ENCODE results near the gene RGMA. TPM values are rescaled to one million over a fixed set of nuclear protein-coding genes. Genes with fewer than 3 reads are reported as not detected.

RGMA gene
- total and polyA plus RNA-seq, 2 experiments from 2014 or later, result 2.5 to 2.7 TPM

GRCh38 chr15:93060336-93061248 is 28.4 kb downstream of the RGMA start:
- Histone ChIP-seq H3K9me2 (replicated peaks; ENCODE audit: insufficient read depth) (no peaks in the 10 kb centered on the region), H3K4me2 (no peak overlapping the region), H2AFZ (no peak overlapping the region), H3K27ac (no peak overlapping the region), H4K20me1 (ENCODE audit: insufficient read depth, poor library complexity, severe bottlenecking) (peaks cover 2% of the 10 kb centered on the region), H3K9me3 (ENCODE audit: low read depth) (no peaks in the 10 kb centered on the region), H3K4me3 (no peak overlapping the region), H3K27me3 (peaks cover 4% of the 10 kb centered on the region), H3K79me2 (no peaks in the 10 kb centered on the region), H3K4me1 (ENCODE audit: insufficient read depth) (no peaks in the 10 kb centered on the region), H3K36me3 (replicated peaks; ENCODE audit: insufficient read depth, low read depth) (no peaks in the 10 kb centered on the region)
- 91% methylated on average over 19 of the region's 19 CpGs for WGBS (ENCODE audit: low lambda C conversion rate, missing lambda C conversion rate)
- DNase-seq (ENCODE audit: low spot score), result no peak
- TF ChIP-seq EZH2phosphoT487 (IDR thresholded peaks at IDR 0.05; ENCODE audit: low read depth, severe bottlenecking, unreplicated experiment) (no peak), EZH2 (IDR thresholded peaks at IDR 0.05; ENCODE audit: borderline replicate concordance) (no peak), CTCF (IDR thresholded peaks at IDR 0.05; ENCODE audit: poor library complexity) (no peak)

- no peak for DNase-seq (ENCODE audit: low spot score)
- no peak overlapping the region for H3K4me3 ChIP-seq
- no peaks in the 10 kb centered on the region for H3K4me1 ChIP-seq (ENCODE audit: insufficient read depth)
- H3K36me3 ChIP-seq (replicated peaks; ENCODE audit: insufficient read depth, low read depth), result no peaks in the 10 kb centered on the region
- no peak overlapping the region for H2AFZ ChIP-seq
- peaks cover 2% of the 10 kb centered on the region for H3K27me3 ChIP-seq
- H4K20me1 ChIP-seq (ENCODE audit: insufficient read depth, poor library complexity, severe bottlenecking), result peaks cover 2% of the 10 kb centered on the region
- WGBS (ENCODE audit: low lambda C conversion rate, missing lambda C conversion rate), result 86% methylated on average over 8 of the region's 8 CpGs
- TF ChIP-seq EZH2phosphoT487 (IDR thresholded peaks at IDR 0.05; ENCODE audit: low read depth, severe bottlenecking, unreplicated experiment) (no peak), EZH2 (IDR thresholded peaks at IDR 0.05; ENCODE audit: borderline replicate concordance) (no peak), CTCF (IDR thresholded peaks at IDR 0.05; ENCODE audit: poor library complexity) (no peak)
- no peak overlapping the region for H3K27ac ChIP-seq
- H3K9me2 ChIP-seq (replicated peaks; ENCODE audit: insufficient read depth), result no peaks in the 10 kb centered on the region
- no peaks in the 10 kb centered on the region for H3K79me2 ChIP-seq
- no peak overlapping the region for H3K4me2 ChIP-seq
- H3K9me3 ChIP-seq (ENCODE audit: low read depth), result no peaks in the 10 kb centered on the region
Observed at GRCh38 chr15:93059442-93059841, 29.6 kb downstream of the RGMA start.

- Histone ChIP-seq H3K27ac (no peak overlapping the region), H2AFZ (no peak overlapping the region), H3K4me3 (no peak overlapping the region), H3K27me3 (no peaks in the 10 kb centered on the region), H4K20me1 (ENCODE audit: insufficient read depth, poor library complexity, severe bottlenecking) (peaks cover 2% of the 10 kb centered on the region), H3K9me3 (ENCODE audit: low read depth) (no peaks in the 10 kb centered on the region), H3K4me2 (no peak overlapping the region), H3K4me1 (ENCODE audit: insufficient read depth) (no peaks in the 10 kb centered on the region), H3K36me3 (replicated peaks; ENCODE audit: insufficient read depth, low read depth) (no peaks in the 10 kb centered on the region), H3K9me2 (replicated peaks; ENCODE audit: insufficient read depth) (no peaks in the 10 kb centered on the region), H3K79me2 (no peaks in the 10 kb centered on the region)
- WGBS (ENCODE audit: low lambda C conversion rate, missing lambda C conversion rate), result 82% methylated on average over 18 of the region's 18 CpGs
- TF ChIP-seq EZH2 (IDR thresholded peaks at IDR 0.05; ENCODE audit: borderline replicate concordance) (no peak), EZH2phosphoT487 (IDR thresholded peaks at IDR 0.05; ENCODE audit: low read depth, severe bottlenecking, unreplicated experiment) (no peak), CTCF (IDR thresholded peaks at IDR 0.05; ENCODE audit: poor library complexity) (no peak)
- no peak for DNase-seq (ENCODE audit: low spot score)
Observed at GRCh38 chr15:93058904-93059427, 30.0 kb downstream of the RGMA start.
